NOMO-1 (cell line): ENCODE measurements around the gene SUN1.
"Not testable (repeated sequence)": the region's sequence is repeated elsewhere in the genome, so short reads cannot be mapped to it uniquely, and the experiment has no call there.

Experiments used
- DNase-seq, 2 experiments: peaks; one replicate each; lab custom pipeline; 2025; ENCODE audit not compliant: unreplicated experiment in 2 of 2; lab: John Stamatoyannopoulos, UW

The SUN1 gene

GRCh38 chr7:831596-832166 is 595 bp upstream of the SUN1 start:
- DNase-seq: peak; percentile 28 to 75

- DNase-seq: no peak
Measured at GRCh38 chr7:832968-833424, 720 bp downstream of the SUN1 start.

- DNase-seq: no peak
Measured at GRCh38 chr7:833601-834258, 1.5 kb downstream of the SUN1 start.

- no peak for DNase-seq
Measured at GRCh38 chr7:834277-834676, 2.0 kb downstream of the SUN1 start.

GRCh38 chr7:835021-835420 is 2.7 kb downstream of the SUN1 start:
- no peak for DNase-seq

GRCh38 chr7:835485-836401 is 3.5 kb downstream of the SUN1 start:
- DNase-seq: peak; percentile 66 to 82

- peak in 1 of 2 experiments; percentile 1 for DNase-seq
Measured at GRCh38 chr7:836429-836828, 4.2 kb downstream of the SUN1 start.

- DNase-seq: no peak
Measured at GRCh38 chr7:837001-837400, 4.7 kb downstream of the SUN1 start.

- DNase-seq: no peak
Measured at GRCh38 chr7:840001-840600, 7.8 kb downstream of the SUN1 start.

- DNase-seq: no peak
Measured at GRCh38 chr7:841943-842342, 9.7 kb downstream of the SUN1 start.

GRCh38 chr7:842431-843031 is 10.3 kb downstream of the SUN1 start:
- no peak for DNase-seq

- no peak for DNase-seq
Measured at GRCh38 chr7:843230-843629, 11.0 kb downstream of the SUN1 start.

- DNase-seq: no peak
Measured at GRCh38 chr7:844043-844442, 11.8 kb downstream of the SUN1 start.

GRCh38 chr7:844514-844913 is 12.2 kb downstream of the SUN1 start:
- DNase-seq: no peak

- DNase-seq: no peak
Measured at GRCh38 chr7:845091-845490, 12.8 kb downstream of the SUN1 start.

- no peak for DNase-seq
Measured at GRCh38 chr7:845731-846130, 13.5 kb downstream of the SUN1 start.

GRCh38 chr7:846958-847650 is 14.8 kb downstream of the SUN1 start:
- DNase-seq: not testable (repeated sequence)

- DNase-seq: not testable (repeated sequence)
Measured at GRCh38 chr7:847728-848127, 15.5 kb downstream of the SUN1 start.

- no peak for DNase-seq
Measured at GRCh38 chr7:849145-849544, 16.9 kb downstream of the SUN1 start.

- DNase-seq: no peak
Measured at GRCh38 chr7:849781-850180, 17.5 kb downstream of the SUN1 start.
